Endodermal cell (in vitro differentiated cells): ENCODE data around the gene PRDM15. TPM values are rescaled to one million over a fixed set of nuclear protein-coding genes. Genes with fewer than 3 reads are reported as not detected.
A peak's percentile ranks its signal among the peaks of the same experiment; 100 is the strongest.

Source experiments
- DNase-seq: peaks from one replicate; pipeline ENCODE4 v3.0.0-alpha.2; 2017
- H3K27ac ChIP-seq: 2 replicates; pipeline ENCODE4 v1.5.1; 2013; ENCODE audit warnings: mild to moderate bottlenecking, low read depth, low read length, moderate library complexity
- H3K27me3 ChIP-seq: 2 replicates; pipeline ENCODE4 v1.6.1; 2013; ENCODE audit warnings: mild to moderate bottlenecking, low read length, moderate library complexity; ENCODE audit not compliant: insufficient read depth, control insufficient read depth, poor library complexity, severe bottlenecking
- H3K36me3 ChIP-seq: 2 replicates; pipeline ENCODE4 v1.7.0; 2013; ENCODE audit warnings: mild to moderate bottlenecking, low read length, moderate library complexity; ENCODE audit not compliant: control insufficient read depth, insufficient read depth
- H3K4me1 ChIP-seq: one replicate; pipeline ENCODE4 v1.7.0; 2013; ENCODE audit warnings: low read length; ENCODE audit not compliant: control insufficient read depth, insufficient read depth
- H3K4me3 ChIP-seq: 2 replicates; pipeline ENCODE4 v1.5.1; 2013; ENCODE audit warnings: mild to moderate bottlenecking, low read length, moderate library complexity
- H3K9ac ChIP-seq: 2 replicates; pipeline ENCODE4 v1.6.1; 2013; ENCODE audit warnings: mild to moderate bottlenecking, low read length, moderate library complexity; ENCODE audit not compliant: poor library complexity, severe bottlenecking; ENCODE audit errors: extremely low read depth
- H3K9me3 ChIP-seq: 2 replicates; pipeline ENCODE4 v1.6.1; 2013; ENCODE audit warnings: mild to moderate bottlenecking, low read length, moderate library complexity; ENCODE audit not compliant: control insufficient read depth
- H3K27ac Mint-ChIP-seq: 2 replicates; pipeline ENCODE4 v1.8.0; 2020; ENCODE audit warnings: mixed read lengths
- H3K27me3 Mint-ChIP-seq: 2 replicates; pipeline ENCODE4 v1.8.0; 2021; ENCODE audit warnings: mild to moderate bottlenecking, mixed read lengths; ENCODE audit not compliant: insufficient read depth
- H3K36me3 Mint-ChIP-seq: 2 replicates; pipeline ENCODE4 v1.8.0; 2020; ENCODE audit warnings: low read depth, mixed read lengths
- H3K4me1 Mint-ChIP-seq: 2 replicates; pipeline ENCODE4 v1.8.0; 2020; ENCODE audit warnings: mixed read lengths
- H3K4me3 Mint-ChIP-seq: 2 replicates; pipeline ENCODE4 v1.8.0; 2020; ENCODE audit warnings: mild to moderate bottlenecking, moderate library complexity, mixed read lengths
- H3K9me3 Mint-ChIP-seq: 2 replicates; pipeline ENCODE4 v1.8.0; 2020; ENCODE audit warnings: mild to moderate bottlenecking, mixed read lengths
- CTCF ChIP-seq: fragments of 200-600 bp; sonication (generic); conservative IDR thresholded peaks from 2 replicates; pipeline ENCODE4 v1.5.0; 2021; ENCODE audit warnings: antibody characterized with exemption, mild to moderate bottlenecking
- WGBS, 2 experiments: methylation state at CpG; one replicate each; pipeline versions ENCODE4 v1.1.5 to v1.1.7; 2013; ENCODE audit warnings: missing lambda C conversion rate in 2 of 2, mixed read lengths in 1 of 2; ENCODE audit not compliant: insufficient coverage in 1 of 2, insufficient read length in 1 of 2; 5-methylcytosine and 5-hydroxymethylcytosine counted together
- total RNA-seq, 2 donors: library from RNA; stranded (reverse); fragmentation: NEBNext Ultra II Directional in 1 of 2; extraction: Animal tissue kit (Norgen Biotek cat#: 25700) in 1 of 2; gene quantifications; 2 replicates in 1 of 2; 3 replicates in 1 of 2; pipeline ENCODE4 v1.2.1, GENCODE V29; 2021

PRDM15 gene
- total RNA-seq, 2 donors from 2014 or later, result 8.8 to 10.1 TPM

DNA sequence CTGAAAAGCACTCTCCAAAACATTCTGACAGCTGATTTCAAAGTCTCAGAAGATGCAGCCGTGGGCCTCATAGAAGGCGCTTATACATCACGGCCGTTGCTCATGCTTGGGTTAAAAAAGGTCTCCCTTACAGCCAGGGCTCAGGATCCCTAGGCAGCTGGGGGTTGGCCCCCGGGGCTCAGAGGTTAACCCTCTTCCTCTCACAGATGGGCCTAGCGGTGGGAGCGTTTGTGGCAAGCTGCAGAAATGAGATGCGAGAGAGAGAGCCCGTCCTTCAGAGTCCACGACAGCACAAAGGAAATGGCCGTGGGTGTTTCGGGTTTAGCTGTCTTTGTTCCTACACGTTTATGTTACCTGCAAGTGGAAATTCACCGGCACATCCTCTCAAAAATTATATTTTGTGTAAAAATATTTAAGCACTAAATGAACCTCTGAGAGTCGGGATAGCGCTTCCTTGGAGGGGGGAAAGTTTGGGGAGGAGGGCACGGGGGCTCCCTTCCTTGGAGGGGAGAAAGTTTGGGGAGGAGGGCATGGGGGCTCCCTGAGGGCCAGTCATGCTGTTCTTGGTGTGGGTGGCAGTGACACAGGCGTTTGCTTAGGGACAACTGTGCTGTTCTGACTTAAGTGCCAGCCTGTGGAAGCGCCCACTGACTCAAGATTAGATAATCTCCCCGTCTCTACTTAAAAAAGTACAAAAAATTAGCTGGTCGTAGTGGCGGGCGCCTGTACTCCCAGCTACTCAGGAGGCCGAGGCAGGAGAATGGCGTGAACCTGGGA is 20.5 kb upstream of the PRDM15 start:
- TF ChIP-seq CTCF, result no peak
- peaks cover 12% of the 10 kb centered on the region for H3K36me3 ChIP-seq
- no peaks in the 10 kb centered on the region for H3K9me3 ChIP-seq
- no peaks in the 10 kb centered on the region for H3K9me3 Mint-ChIP-seq
- H3K27me3 Mint-ChIP-seq, result no peaks in the 10 kb centered on the region
- H3K27ac ChIP-seq, result peak overlapping the region; percentile 38
- peaks cover 4% of the 10 kb centered on the region for H3K4me1 ChIP-seq
- no peak overlapping the region for H3K9ac ChIP-seq
- H3K27ac Mint-ChIP-seq, result peak overlapping the region; percentile 64
- peaks cover 15% of the 10 kb centered on the region for H3K36me3 Mint-ChIP-seq
- no peaks in the 10 kb centered on the region for H3K27me3 ChIP-seq
- no peak for DNase-seq
- no peak overlapping the region for H3K4me3 ChIP-seq
- H3K4me3 Mint-ChIP-seq, result no peak overlapping the region
- WGBS, 2 experiments, result 87 to 89% methylated on average over 16 to 24 of the region's 25 CpGs
- peaks cover 12% of the 10 kb centered on the region for H3K4me1 Mint-ChIP-seq

DNA sequence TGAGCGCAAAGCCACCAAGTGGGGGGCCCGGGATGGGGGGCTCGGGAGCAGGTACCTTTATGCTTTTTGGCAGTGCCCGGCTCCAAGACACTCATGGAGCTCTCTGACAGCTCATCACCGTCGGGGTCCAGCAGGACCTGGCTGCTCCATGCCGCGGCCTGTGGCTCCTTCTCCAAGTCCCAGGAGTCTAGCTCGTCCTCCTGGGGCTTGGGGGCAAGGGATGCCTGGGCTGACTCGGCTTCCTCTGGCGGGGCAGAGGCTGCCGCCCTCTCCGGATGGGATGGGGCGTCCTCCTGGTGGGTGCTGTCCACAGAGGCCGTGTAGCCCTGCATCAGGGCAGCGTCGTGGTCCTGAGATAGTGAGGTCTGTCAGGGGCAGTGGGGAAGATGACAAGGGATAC is 19.9 kb upstream of the PRDM15 start:
- H3K9me3 Mint-ChIP-seq, result no peaks in the 10 kb centered on the region
- Histone ChIP-seq H3K36me3 (peaks cover 12% of the 10 kb centered on the region), H3K4me1 (peaks cover 5% of the 10 kb centered on the region), H3K27me3 (no peaks in the 10 kb centered on the region), H3K9me3 (no peaks in the 10 kb centered on the region), H3K27ac (peak overlapping the region; percentile 38), H3K9ac (no peak overlapping the region), H3K4me3 (no peak overlapping the region)
- H3K4me3 Mint-ChIP-seq, result no peak overlapping the region
- peaks cover 12% of the 10 kb centered on the region for H3K4me1 Mint-ChIP-seq
- no peaks in the 10 kb centered on the region for H3K27me3 Mint-ChIP-seq
- H3K36me3 Mint-ChIP-seq, result peaks cover 13% of the 10 kb centered on the region
- H3K27ac Mint-ChIP-seq, result no peak overlapping the region
- TF ChIP-seq CTCF, result no peak
- DNase-seq, result no peak
- WGBS, 2 experiments, result 91 to 98% methylated on average over 10 to 17 of the region's 17 CpGs

GRCh38 chr21:41897700-41898099 is 18.6 kb upstream of the PRDM15 start:
- no peaks in the 10 kb centered on the region for H3K27me3 ChIP-seq
- peak overlapping the region; percentile 32 for H3K27ac ChIP-seq
- H3K4me3 Mint-ChIP-seq, result no peak overlapping the region
- no peaks in the 10 kb centered on the region for H3K27me3 Mint-ChIP-seq
- peaks cover 12% of the 10 kb centered on the region for H3K36me3 ChIP-seq
- H3K4me1 ChIP-seq, result peaks cover 5% of the 10 kb centered on the region
- peaks cover 13% of the 10 kb centered on the region for H3K36me3 Mint-ChIP-seq
- no peak overlapping the region for H3K4me3 ChIP-seq
- no peak overlapping the region for H3K9ac ChIP-seq
- no peaks in the 10 kb centered on the region for H3K9me3 ChIP-seq
- WGBS, 2 experiments, result 54 to 74% methylated on average over 5 to 8 of the region's 8 CpGs
- H3K4me1 Mint-ChIP-seq, result peaks cover 12% of the 10 kb centered on the region
- no peak overlapping the region for H3K27ac Mint-ChIP-seq
- DNase-seq, result peak; percentile 59
- TF ChIP-seq CTCF, result no peak
- H3K9me3 Mint-ChIP-seq, result no peaks in the 10 kb centered on the region
